ENCODE data around the gene ACSBG1. TPM values are rescaled to one million over a fixed set of nuclear protein-coding genes. Genes with fewer than 3 reads are reported as not detected.

ACSBG1 gene
- total and polyA plus RNA-seq, 10 donors, result 0.16 to 0.33 (median 0.25) TPM; not detected in 4

DNA sequence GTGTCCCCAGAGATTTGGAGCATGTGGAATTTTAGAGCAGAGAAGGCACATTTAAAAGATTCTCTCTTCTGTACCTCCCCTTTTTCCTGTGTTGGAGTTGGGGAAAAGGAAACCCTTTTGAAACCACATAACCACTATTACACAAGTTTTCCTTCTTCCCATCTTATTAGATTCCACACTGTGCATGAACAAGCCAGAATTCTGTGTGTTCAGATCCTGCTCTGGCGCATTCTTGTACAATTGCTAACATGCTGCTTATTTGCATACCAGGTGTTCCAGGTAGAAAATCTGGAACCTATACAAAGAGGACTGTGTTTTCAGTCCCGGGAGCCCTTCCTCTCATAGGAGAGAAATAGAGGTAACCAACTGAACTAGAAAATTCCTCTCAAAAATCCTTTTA is 100.6 kb downstream of the ACSBG1 start:
- Histone ChIP-seq H3K4me3 (no peak overlapping the region), H3K27me3 (replicated peaks in 1 of 7) (peaks cover 0 to 5% (median 0%) of the 10 kb centered on the region in 7 donors), H3K36me3 (no peaks in the 10 kb centered on the region), H3K27ac (no peak overlapping the region), H3K9me3 (no peaks in the 10 kb centered on the region), H3K4me1 (peaks cover 6 to 31% (median 16%) of the 10 kb centered on the region in 6 donors)
- TF ChIP-seq POLR2AphosphoS5 (IDR thresholded peaks at IDR 0.05), result no peak
- TF ChIP-seq, protein P1, sequence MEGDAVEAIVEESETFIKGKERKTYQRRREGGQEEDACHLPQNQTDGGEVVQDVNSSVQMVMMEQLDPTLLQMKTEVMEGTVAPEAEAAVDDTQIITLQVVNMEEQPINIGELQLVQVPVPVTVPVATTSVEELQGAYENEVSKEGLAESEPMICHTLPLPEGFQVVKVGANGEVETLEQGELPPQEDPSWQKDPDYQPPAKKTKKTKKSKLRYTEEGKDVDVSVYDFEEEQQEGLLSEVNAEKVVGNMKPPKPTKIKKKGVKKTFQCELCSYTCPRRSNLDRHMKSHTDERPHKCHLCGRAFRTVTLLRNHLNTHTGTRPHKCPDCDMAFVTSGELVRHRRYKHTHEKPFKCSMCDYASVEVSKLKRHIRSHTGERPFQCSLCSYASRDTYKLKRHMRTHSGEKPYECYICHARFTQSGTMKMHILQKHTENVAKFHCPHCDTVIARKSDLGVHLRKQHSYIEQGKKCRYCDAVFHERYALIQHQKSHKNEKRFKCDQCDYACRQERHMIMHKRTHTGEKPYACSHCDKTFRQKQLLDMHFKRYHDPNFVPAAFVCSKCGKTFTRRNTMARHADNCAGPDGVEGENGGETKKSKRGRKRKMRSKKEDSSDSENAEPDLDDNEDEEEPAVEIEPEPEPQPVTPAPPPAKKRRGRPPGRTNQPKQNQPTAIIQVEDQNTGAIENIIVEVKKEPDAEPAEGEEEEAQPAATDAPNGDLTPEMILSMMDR (IDR thresholded peaks at IDR 0.05 in 8 of 11, conservative IDR thresholded peaks at IDR 0.05 in 3 of 11), result no peak
- TF ChIP-seq POLR2A (IDR thresholded peaks at IDR 0.05), result no peak
- 77 to 93% (median 80%) methylated on average over 2 of the region's 2 CpGs for WGBS, 5 donors
- DNase-seq, result no peak
- intact Hi-C loops (cut with DNase I; ENCODE audit: low total_unique reads), result no loop called here

DNA sequence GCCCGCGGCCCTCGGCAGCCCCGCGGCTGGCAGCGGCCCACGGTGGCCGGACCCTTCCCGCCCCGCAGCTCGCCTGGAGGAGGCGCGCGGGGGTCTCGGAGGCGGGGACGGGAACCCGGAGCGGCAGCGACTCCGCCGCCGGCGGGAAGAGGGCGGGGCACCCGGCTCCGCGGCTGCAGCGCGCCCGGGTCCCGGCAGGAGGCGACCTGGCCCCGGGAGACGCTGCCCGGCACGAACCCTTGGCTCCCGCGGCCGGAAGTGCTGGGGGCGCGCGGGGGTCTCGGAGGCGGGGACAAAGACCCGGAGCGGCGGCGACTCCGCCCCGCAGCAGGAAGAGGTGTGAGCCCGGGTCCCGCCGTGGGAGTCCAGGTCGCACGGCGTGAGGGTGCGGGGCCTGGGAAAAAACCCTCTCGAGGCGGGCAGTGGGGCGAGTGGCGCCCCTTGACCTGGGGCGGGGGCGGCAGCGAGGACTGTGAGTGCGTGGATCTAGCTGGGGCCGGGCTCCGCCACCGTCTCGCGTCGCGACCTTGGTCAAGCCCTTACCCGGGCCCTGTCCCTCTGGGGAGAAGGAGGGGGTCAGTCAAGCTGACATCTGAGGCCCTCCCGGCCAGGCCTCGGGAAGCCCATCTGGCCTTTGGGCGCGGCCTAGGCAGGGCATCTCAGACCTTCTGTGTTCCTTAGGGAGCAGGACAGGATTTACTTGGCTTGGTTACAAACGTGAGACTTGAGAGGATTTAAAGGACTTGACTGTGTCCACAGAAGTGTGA is 102.9 kb downstream of the ACSBG1 start, which contains the start of gene CIB2:
CIB2 (minus strand) TSS at position 151 of the 767 bp plus-strand sequence. CDS start 230 bp downstream, outside the sequence.
- Histone ChIP-seq H3K27ac (peak within 1 kb of the TSS; percentile 84 to 94 (median 88)), H3K36me3 (no peaks in the 10 kb centered on the region), H3K4me3 (peak within 1 kb of the TSS; percentile 53 to 86 (median 62)), H3K9me3 (no peaks in the 10 kb centered on the region), H3K27me3 (replicated peaks in 1 of 7) (peaks cover 0 to 5% (median 0%) of the 10 kb centered on the region in 7 donors), H3K4me1 (peaks cover 6 to 31% (median 16%) of the 10 kb centered on the region in 6 donors)
- intact Hi-C loops (cut with DNase I; ENCODE audit: low total_unique reads), result no loop called here
- TF ChIP-seq POLR2AphosphoS5 (IDR thresholded peaks at IDR 0.05) (peak; percentile 62 to 82 (median 76)), POLR2A (IDR thresholded peaks at IDR 0.05) (no peak)
- TF ChIP-seq, protein P1 (IDR thresholded peaks at IDR 0.05 in 8 of 11, conservative IDR thresholded peaks at IDR 0.05 in 3 of 11), result peak; percentile 21 to 94 (median 89)
- 0 to 1% (median 1%) methylated on average over 17 to 79 of the region's 79 CpGs for WGBS, 5 donors
- DNase-seq, result peak; percentile 95

- peak overlapping the region; percentile 61 to 94 (median 88) for H3K27ac ChIP-seq
These were observed 103.7 kb downstream of the ACSBG1 start for GRCh38 chr15:78130466-78131294.

More at GRCh38 chr15:78130466-78131294, 103.7 kb downstream of the ACSBG1 start:
- H3K36me3 ChIP-seq, result no peaks in the 10 kb centered on the region
- H3K9me3 ChIP-seq, result no peaks in the 10 kb centered on the region
- TF ChIP-seq POLR2AphosphoS5 (IDR thresholded peaks at IDR 0.05) (no peak), POLR2A (IDR thresholded peaks at IDR 0.05) (no peak)
- TF ChIP-seq, protein P1 (IDR thresholded peaks at IDR 0.05 in 8 of 11, conservative IDR thresholded peaks at IDR 0.05 in 3 of 11), result no peak
- 34 to 66% (median 44%) methylated on average over 25 to 51 of the region's 51 CpGs for WGBS, 5 donors
- no peak for DNase-seq
- intact Hi-C loops (cut with DNase I; ENCODE audit: low total_unique reads), result no loop called here
- peak overlapping the region; percentile 53 to 86 (median 62) for H3K4me3 ChIP-seq
- H3K27me3 ChIP-seq (replicated peaks in 1 of 7), result peaks cover 0 to 5% (median 0%) of the 10 kb centered on the region in 7 donors
- H3K4me1 ChIP-seq, result peaks cover 6 to 31% (median 16%) of the 10 kb centered on the region in 6 donors

Data from spleen (tissue), 11 donors.